T follicular helper cell (primary cell): ENCODE measurements around the gene RTN4R.

Experiments
- DNase-seq: peaks from one replicate; pipeline ENCODE4 v3.0.0-alpha.2; 2020; ENCODE audit warnings: low read depth

Gene RTN4R

GRCh38 chr22:20201837-20202392 lies 66.2 kb downstream of the RTN4R start:
- DNase-seq: no peak

DNA sequence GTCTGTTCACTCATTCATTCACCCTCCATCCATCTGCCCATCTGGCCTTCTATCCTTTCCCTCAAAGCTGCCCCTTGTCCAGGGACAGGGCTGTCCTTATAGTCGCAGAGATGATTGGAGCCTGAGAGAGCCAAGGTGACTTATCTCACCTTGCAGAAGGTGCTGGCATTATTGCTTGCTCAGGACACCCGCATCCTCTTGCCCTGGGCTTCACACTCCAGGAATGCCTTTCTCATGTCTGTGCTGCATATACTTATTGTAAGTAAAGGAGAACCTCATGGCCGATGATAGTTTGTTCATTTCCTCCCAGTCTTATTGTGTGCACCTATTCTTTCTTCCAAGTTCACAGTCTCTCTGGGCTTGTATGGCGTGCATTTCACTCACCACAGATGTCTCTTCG lies 68.2 kb downstream of the RTN4R start:
- DNase-seq: no peak

- DNase-seq: no peak
Measured at GRCh38 chr22:20199413-20199842, 68.7 kb downstream of the RTN4R start.

DNA sequence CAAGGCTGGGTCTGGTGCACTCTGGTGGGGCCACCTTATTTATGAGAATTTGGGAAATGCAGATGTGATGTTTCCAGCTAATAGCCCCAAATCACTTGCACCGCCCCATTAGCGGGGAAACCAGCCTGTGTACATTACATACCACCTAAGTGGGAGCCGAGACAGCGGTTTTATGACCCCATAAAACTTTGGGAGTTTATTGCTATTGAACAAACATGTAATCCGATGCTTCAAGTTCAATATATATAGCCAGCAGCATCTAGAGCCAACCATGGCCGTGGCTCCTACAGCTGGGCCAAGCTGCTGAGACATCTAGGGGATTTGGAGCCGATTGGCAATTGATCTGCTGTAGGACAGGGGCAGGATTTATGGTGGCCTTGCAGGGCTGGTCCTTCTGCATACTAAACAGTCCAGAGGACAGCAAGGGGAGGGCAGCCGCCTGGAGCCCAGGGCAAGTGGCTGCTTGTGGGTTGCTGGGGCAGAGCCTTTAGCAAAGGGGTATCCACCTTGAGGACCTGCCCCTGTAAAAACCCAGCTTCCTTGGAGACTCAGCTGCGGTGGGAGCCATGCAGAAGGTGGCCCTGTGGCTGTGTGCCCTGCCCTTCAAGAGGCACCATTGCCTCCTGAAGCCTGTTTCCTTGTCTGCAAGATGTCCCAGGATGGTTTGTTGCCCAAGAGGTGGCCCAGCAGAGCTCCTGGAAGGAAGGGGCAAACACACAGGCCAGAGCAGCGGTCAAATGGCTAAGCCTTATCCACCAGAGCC lies 69.4 kb downstream of the RTN4R start:
- DNase-seq: no peak

- DNase-seq: no peak
Measured at GRCh38 chr22:20197407-20198030, 70.6 kb downstream of the RTN4R start.

GRCh38 chr22:20196094-20196842 lies 71.8 kb downstream of the RTN4R start:
- DNase-seq: no peak

DNA sequence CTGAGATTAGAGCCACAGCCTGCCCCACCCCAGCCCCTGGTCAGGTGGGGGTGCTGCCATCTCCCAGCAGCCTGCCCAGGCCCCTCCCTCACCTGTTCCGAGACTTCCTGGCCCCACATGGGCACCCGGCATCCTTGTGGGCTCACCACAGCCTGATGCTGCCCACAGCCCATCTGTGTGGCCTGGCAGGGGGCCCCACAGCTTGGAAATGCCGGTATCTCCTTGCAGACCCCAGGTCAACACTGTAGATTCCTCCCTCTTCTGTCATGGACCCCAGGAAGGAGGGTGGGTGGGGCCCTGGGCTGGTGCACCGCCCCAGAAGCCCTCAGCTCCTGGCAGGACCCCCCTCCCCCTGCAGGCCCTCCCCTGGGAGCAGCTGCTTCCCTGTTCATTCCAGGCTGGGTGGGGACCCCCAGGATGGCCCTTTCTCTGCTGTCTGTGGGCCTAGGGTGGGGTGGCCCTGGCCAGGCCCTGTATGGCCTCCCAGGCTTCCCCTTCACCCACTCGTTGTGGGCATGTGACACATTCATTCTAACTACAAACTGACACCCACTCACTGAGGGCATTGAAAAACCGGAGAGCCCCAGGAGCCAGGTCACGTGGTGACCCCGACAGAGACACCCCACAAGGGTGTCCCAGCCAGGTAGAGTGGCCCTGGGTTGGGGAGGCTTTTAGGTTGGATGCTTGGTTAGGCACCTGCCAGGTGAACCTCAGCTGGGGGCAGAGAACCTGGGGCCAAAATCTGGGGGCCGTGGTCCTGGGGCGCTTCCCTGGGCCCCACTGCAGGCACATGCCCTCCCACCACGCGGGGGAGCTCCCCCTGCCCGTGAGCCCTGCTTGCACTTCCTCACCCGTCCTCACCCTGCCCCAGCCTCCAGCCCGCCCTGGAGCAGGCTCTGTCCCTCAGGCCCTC lies 73.2 kb downstream of the RTN4R start:
- DNase-seq: no peak

- DNase-seq: no peak
Measured at GRCh38 chr22:20193761-20194494, 74.2 kb downstream of the RTN4R start.

DNA sequence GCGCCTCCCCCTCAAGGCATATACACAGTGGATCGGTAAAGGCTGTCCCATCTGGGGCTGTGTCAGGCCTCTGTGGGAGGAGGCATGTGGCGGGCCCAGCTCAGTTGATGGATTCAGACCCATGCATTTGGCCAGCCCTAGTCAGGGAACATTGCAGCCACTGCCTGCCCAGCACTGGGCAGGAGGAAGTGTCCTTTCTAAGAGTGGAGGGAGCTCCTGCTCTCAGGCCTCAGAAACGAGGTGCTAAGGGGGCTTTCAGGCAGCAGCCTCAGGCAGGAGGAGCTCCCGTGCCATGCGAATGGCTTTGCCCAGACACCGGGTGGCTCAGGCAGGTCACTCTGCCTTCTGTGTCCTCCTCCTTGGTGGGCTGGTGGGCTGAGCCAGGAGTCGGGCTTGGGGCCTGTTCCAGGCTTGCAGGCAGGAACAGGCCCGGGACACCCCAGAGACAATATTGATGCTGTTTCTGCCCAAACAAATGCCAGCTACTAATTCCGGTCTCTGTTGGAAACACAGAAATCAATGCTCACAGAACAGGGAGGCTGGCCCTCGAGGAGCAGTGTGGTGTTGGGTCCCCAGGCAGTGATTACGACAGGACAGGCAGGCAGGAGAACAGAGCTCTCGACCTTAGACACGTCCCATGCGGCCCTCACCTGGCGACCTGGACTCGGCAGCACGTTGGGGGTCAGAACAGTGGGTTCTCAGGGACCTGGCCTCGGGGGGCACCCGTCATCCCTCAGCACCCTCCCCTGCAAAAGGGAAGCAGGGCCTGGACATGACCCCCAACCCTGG lies 75.0 kb downstream of the RTN4R start:
- DNase-seq: no peak

DNA sequence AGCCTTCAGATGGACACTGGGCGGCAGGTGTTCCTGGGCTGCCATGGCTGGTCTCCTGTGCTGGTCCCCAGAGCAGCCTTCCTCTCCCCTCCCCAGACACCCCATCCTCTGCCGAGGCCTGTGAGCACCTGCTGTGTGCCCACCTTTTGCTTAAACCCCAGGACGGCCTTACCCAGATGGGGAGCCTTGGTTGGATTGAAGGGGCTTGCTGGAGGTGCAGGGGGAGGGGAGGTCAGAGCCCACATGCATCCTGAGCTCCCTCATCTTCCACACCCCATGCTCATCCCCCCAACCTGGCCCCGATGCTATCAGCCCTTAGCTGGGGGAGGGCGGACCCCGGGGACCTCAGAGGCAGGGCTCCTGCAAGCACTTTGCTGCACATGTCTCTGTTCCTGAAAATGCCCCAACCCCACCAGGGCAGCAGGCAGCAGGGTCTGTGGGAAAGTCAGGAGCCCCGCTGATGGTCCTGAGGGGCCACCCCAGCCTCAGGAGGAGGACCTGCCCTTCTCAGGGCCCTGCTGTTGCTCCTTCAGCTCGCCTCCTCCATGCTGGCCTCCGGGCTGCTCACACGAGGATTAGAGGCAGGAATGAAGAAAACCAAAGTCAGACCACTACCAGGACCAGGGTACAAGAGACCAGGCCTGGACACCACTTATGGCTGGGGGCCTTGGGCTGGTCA lies 75.7 kb downstream of the RTN4R start:
- no peak for DNase-seq

DNA sequence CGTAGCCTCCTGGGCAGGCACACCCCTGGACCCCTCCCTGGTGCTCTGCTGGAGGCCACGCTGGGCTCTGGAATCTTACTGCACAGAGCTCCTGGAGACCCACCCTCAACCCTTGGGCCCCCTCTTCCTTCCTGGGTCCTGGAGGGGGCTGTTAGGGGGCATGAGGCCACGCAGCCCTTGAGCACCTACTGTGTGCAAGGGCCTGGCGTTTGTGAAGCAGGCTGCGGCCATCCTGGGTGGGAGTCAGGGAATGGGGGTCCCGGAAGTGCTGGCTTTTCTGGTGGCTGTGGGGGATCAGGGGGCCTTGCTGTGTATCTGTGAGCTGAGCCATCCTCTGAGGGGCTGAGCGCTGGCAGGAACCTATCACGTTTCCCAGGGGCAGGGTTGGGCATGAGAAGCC lies 76.3 kb downstream of the RTN4R start:
- no peak for DNase-seq
